Brain pericyte (primary cell): ENCODE results near the gene UPB1.
"Not testable (repeated sequence)": the region's sequence is repeated elsewhere in the genome, so short reads cannot be mapped to it uniquely, and the experiment has no call there.

Source experiments
- DNase-seq: peaks from one replicate; pipeline ENCODE4 v3.0.0-alpha.2; 2012; ENCODE audit warnings: low read depth, low spot score

UPB1 gene

GRCh38 chr22:24530968-24531367 is 35.8 kb downstream of the UPB1 start:
- DNase-seq = not testable (repeated sequence)

- no peak for DNase-seq
These were observed 36.9 kb downstream of the UPB1 start for GRCh38 chr22:24532075-24532474.

- DNase-seq = no peak
These were observed 40.2 kb downstream of the UPB1 start for GRCh38 chr22:24535348-24535747.

GRCh38 chr22:24536089-24536488 is 41.0 kb downstream of the UPB1 start:
- DNase-seq = no peak

GRCh38 chr22:24540470-24540869 is 45.3 kb downstream of the UPB1 start:
- no peak for DNase-seq

GRCh38 chr22:24541681-24542515 is 46.8 kb downstream of the UPB1 start:
- no peak for DNase-seq

GRCh38 chr22:24542641-24543040 is 47.5 kb downstream of the UPB1 start:
- no peak for DNase-seq

GRCh38 chr22:24543185-24543601 is 48.1 kb downstream of the UPB1 start:
- DNase-seq = no peak

- no peak for DNase-seq
These were observed 48.6 kb downstream of the UPB1 start for GRCh38 chr22:24543679-24544243.

GRCh38 chr22:24548812-24549211 is 53.7 kb downstream of the UPB1 start:
- no peak for DNase-seq

GRCh38 chr22:24550028-24550901 is 55.1 kb downstream of the UPB1 start:
- no peak for DNase-seq

- no peak for DNase-seq
These were observed 55.8 kb downstream of the UPB1 start for GRCh38 chr22:24550902-24551435.

- not testable (repeated sequence) for DNase-seq
These were observed 57.6 kb downstream of the UPB1 start for GRCh38 chr22:24552503-24553286.

- DNase-seq = no peak
These were observed 58.6 kb downstream of the UPB1 start for GRCh38 chr22:24553597-24554312.

GRCh38 chr22:24554313-24555164 is 59.4 kb downstream of the UPB1 start, which contains the start of gene GUCD1:
Gene GUCD1, minus strand, starts transcription at chr22:24555138. Its CDS starts 147 bp downstream, at chr22:24554991.
- DNase-seq = no peak

GRCh38 chr22:24555165-24556039 is 60.3 kb downstream of the UPB1 start, which contains the start of gene SNRPD3:
Gene SNRPD3, plus strand, starts transcription at chr22:24555999. Its CDS starts 1,676 bp downstream, at chr22:24557675.
- peak; percentile 97 for DNase-seq

- DNase-seq = no peak
These were observed 64.3 kb downstream of the UPB1 start for GRCh38 chr22:24559471-24559870.

GRCh38 chr22:24563246-24563645 is 68.1 kb downstream of the UPB1 start:
- no peak for DNase-seq
